Transverse colon (tissue), 4 donors: ENCODE data around the gene ATOH8. TPM values are rescaled to one million over a fixed set of nuclear protein-coding genes. Genes with fewer than 3 reads are reported as not detected.

ENCODE experiments used
- DNase-seq: peaks from one replicate; pipeline ENCODE4 v3.0.0-alpha.2; 2019
- H3K27ac ChIP-seq, 4 donors: fragments of 200-600 bp; sonication (generic); 2 replicates each; pipeline ENCODE4 v1.5.1; 2016 to 2018; ENCODE audit warnings: inconsistent platforms in 4 of 4
- H3K27me3 ChIP-seq: fragments of 200-600 bp; sonication (generic); 2 replicates; pipeline ENCODE4 v1.5.1; 2017; ENCODE audit warnings: inconsistent platforms
- H3K36me3 ChIP-seq, 4 donors: fragments of 200-600 bp; sonication (generic); 2 replicates each; pipeline ENCODE4 v1.5.1; 2017 to 2019; ENCODE audit warnings: inconsistent platforms in 4 of 4
- H3K4me1 ChIP-seq, 4 donors: fragments of 200-600 bp; sonication (generic); 2 replicates each; pipeline ENCODE4 v1.5.1; 2017 to 2020; ENCODE audit warnings: inconsistent platforms in 4 of 4
- H3K4me3 ChIP-seq, 4 donors: fragments of 200-600 bp; sonication (generic); 1 replicate in 1 of 4; 2 replicates in 3 of 4; pipeline versions ENCODE4 v1.5.1 to v1.6.1; 2017 to 2019; ENCODE audit warnings: inconsistent platforms in 4 of 4
- H3K9me3 ChIP-seq, 2 donors: fragments of 200-600 bp; sonication (generic); 2 replicates each; pipeline ENCODE4 v1.5.1; 2017 to 2019; ENCODE audit warnings: inconsistent platforms in 2 of 2
- EP300 ChIP-seq: sonication (generic); formaldehyde crosslinking; IDR thresholded peaks from one replicate; pipeline ENCODE4 v1.6.1; 2017; ENCODE audit warnings: antibody characterized with exemption, low read depth
- POLR2A ChIP-seq: fragments of 450-650 bp; IDR thresholded peaks from one replicate; pipeline ENCODE4 v1.6.1; 2016; ENCODE audit warnings: antibody characterized with exemption, mild to moderate bottlenecking, moderate library complexity
- POLR2AphosphoS5 ChIP-seq, 3 donors: sonication (generic); formaldehyde crosslinking; IDR thresholded peaks; one replicate each; pipeline ENCODE4 v1.6.1; 2016; ENCODE audit warnings: antibody characterized with exemption in 3 of 3
- WGBS, 2 donors: methylation state at CpG; one replicate each; pipeline ENCODE4 v1.1.5; 2018; ENCODE audit warnings: low coverage in 1 of 2; 5-methylcytosine and 5-hydroxymethylcytosine counted together
- in situ Hi-C, 4 donors: fragments of 200-750 bp; cut with MboI; loops; one replicate each; pipeline versions ENCODE4 v1.15.0 to v1.15.1; 2017; ENCODE audit warnings: low sequenced_read_pairs in 3 of 4, low pct_ligation_motif_present in 1 of 4, low pct_unique_long_range_greater_than_20kb in 1 of 4
- intact Hi-C: fragments of 100-400 bp; cut with DNase I; formaldehyde crosslinking; loops from one replicate; pipeline ENCODE4 v1.15.1; 2023; ENCODE audit warnings: low total_unique reads
- total RNA-seq, 4 donors: library from RNA; depleted of rRNA; stranded (reverse); fragments of >200 nt; gene quantifications; one replicate each; pipeline ENCODE4 v1.1.0, GENCODE V29; 2016
- TF ChIP-seq, protein P1 (sequence below), 5 experiments: fragments of 200-600 bp in 3 of 5; fragments of 450-650 bp in 2 of 5; sonication (generic) in 3 of 5; IDR thresholded peaks; 1 replicate in 2 of 5; 2 replicates in 3 of 5; pipeline ENCODE4 v1.5.1; 2016 to 2017; ENCODE audit warnings: antibody characterized with exemption in 5 of 5, inconsistent platforms in 3 of 5, mild to moderate bottlenecking in 2 of 5, moderate library complexity in 1 of 5

ATOH8 gene
- total RNA-seq, 4 donors from 2014 or later = 7.4 to 32.6 (median 14.4) TPM

DNA sequence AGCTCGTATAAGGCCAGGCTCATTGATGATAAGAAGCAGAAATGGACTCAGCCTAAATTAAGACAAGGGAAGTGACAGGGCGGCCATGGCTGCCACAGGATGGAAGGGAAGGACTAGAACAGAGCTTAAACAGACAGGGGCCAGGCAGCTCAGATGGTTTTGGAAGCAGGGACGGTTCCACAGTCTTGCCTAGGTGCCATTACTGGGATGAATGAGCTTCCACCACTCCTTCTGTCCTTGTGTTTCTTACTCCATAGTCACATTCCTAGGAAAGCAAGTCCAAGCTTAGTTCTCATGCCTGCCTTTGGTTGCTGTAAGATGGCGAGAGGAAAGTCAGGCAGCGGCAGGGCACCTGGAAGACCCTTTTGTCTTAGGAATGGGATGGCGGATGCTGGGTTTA is 47.7 kb upstream of the ATOH8 start:
- in situ Hi-C loops (no loop called here), intact Hi-C loops (no loop called here)
- Histone ChIP-seq H3K4me3 (no peak overlapping the region), H3K9me3 (no peaks in the 10 kb centered on the region), H3K4me1 (peaks cover 0 to 42% (median 6%) of the 10 kb centered on the region in 4 donors), H3K27me3 (no peaks in the 10 kb centered on the region), H3K27ac (peak overlapping the region; percentile 41 to 71 (median 54)), H3K36me3 (no peaks in the 10 kb centered on the region)
- no peak for TF ChIP-seq EP300
- no peak for TF ChIP-seq POLR2AphosphoS5 (IDR thresholded peaks at IDR 0.05)
- TF ChIP-seq, protein P1, sequence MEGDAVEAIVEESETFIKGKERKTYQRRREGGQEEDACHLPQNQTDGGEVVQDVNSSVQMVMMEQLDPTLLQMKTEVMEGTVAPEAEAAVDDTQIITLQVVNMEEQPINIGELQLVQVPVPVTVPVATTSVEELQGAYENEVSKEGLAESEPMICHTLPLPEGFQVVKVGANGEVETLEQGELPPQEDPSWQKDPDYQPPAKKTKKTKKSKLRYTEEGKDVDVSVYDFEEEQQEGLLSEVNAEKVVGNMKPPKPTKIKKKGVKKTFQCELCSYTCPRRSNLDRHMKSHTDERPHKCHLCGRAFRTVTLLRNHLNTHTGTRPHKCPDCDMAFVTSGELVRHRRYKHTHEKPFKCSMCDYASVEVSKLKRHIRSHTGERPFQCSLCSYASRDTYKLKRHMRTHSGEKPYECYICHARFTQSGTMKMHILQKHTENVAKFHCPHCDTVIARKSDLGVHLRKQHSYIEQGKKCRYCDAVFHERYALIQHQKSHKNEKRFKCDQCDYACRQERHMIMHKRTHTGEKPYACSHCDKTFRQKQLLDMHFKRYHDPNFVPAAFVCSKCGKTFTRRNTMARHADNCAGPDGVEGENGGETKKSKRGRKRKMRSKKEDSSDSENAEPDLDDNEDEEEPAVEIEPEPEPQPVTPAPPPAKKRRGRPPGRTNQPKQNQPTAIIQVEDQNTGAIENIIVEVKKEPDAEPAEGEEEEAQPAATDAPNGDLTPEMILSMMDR (IDR thresholded peaks at IDR 0.05) = no peak
- no peak for TF ChIP-seq POLR2A
- DNase-seq = no peak
- WGBS, 2 donors = 91% methylated on average over 5 to 6 of the region's 6 CpGs

GRCh38 chr2:85706599-85707296 is 47.0 kb upstream of the ATOH8 start:
- in situ Hi-C loops = no loop called here
- DNase-seq = peak; percentile 32
- 81% methylated on average over 10 of the region's 10 CpGs; no CpG with 5 or more reads in 1 of the 2 donors for WGBS, 2 donors

GRCh38 chr2:85707304-85707703 is 46.5 kb upstream of the ATOH8 start:
- H3K27me3 ChIP-seq = no peaks in the 10 kb centered on the region
- no peaks in the 10 kb centered on the region for H3K9me3 ChIP-seq
- peak overlapping the region in 3 of 4 donors; percentile 39 to 58 (median 42) for H3K27ac ChIP-seq
- DNase-seq = peak; percentile 58
- 0 to 1% methylated on average over 1 to 10 of the region's 10 CpGs for WGBS, 2 donors
- H3K36me3 ChIP-seq = no peaks in the 10 kb centered on the region
- intact Hi-C loops = no loop called here
- no peak for TF ChIP-seq POLR2AphosphoS5 (IDR thresholded peaks at IDR 0.05)
- TF ChIP-seq, protein P1 (IDR thresholded peaks at IDR 0.05) = peak; percentile 80 to 90 (median 87)
- in situ Hi-C loops = no loop called here
- H3K4me1 ChIP-seq = peaks cover 0 to 47% (median 6%) of the 10 kb centered on the region in 4 donors
- H3K4me3 ChIP-seq = no peak overlapping the region

More at GRCh38 chr2:85706599-85707296, 47.0 kb upstream of the ATOH8 start:
- H3K27me3 ChIP-seq = no peaks in the 10 kb centered on the region
- no peak overlapping the region for H3K4me3 ChIP-seq
- TF ChIP-seq POLR2AphosphoS5 (IDR thresholded peaks at IDR 0.05) = no peak
- no peak for TF ChIP-seq POLR2A
- no peak for TF ChIP-seq EP300
- TF ChIP-seq, protein P1 (IDR thresholded peaks at IDR 0.05) = no peak
- no peaks in the 10 kb centered on the region for H3K36me3 ChIP-seq
- intact Hi-C loops = no loop called here
- no peaks in the 10 kb centered on the region for H3K9me3 ChIP-seq
- H3K4me1 ChIP-seq = peaks cover 0 to 47% (median 6%) of the 10 kb centered on the region in 4 donors
- H3K27ac ChIP-seq = peak overlapping the region; percentile 39 to 71 (median 50)

DNA sequence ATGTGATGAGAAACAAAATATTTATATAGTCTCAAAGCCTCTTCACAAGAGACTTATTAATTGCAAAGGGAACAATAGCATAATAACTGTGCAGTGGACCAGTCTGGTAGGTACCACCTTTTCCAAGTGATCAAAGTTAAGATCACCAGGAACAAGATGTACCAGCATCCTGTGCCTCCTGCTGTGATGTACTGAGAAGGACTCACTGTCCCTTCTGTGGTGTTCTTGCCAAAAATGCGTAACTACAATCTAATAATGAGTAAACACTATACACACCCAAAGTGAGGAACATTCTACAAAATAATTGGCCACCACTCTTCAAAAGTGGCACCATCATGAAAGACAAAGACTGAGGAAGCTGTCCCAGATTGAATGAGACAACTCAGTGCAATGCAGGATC is 45.1 kb upstream of the ATOH8 start:
- no peaks in the 10 kb centered on the region for H3K36me3 ChIP-seq
- TF ChIP-seq, protein P1 (IDR thresholded peaks at IDR 0.05) = no peak
- TF ChIP-seq EP300 = peak; percentile 80
- peak in 1 of 3 donors; percentile 13 for TF ChIP-seq POLR2AphosphoS5 (IDR thresholded peaks at IDR 0.05)
- DNase-seq = no peak
- intact Hi-C loops (no loop called here), in situ Hi-C loops (no loop called here)
- no peaks in the 10 kb centered on the region for H3K27me3 ChIP-seq
- no peak overlapping the region for H3K4me3 ChIP-seq
- H3K27ac ChIP-seq = peak overlapping the region in 3 of 4 donors; percentile 4 to 63 (median 10)
- H3K9me3 ChIP-seq = no peaks in the 10 kb centered on the region
- H3K4me1 ChIP-seq = peaks cover 0 to 59% (median 12%) of the 10 kb centered on the region in 4 donors
- WGBS, 2 donors = 76 to 83% methylated on average over 1 of the region's 1 CpG
